HL-60 (cell line): ENCODE measurements around the gene PTPN9.

Source experiments
- DNase-seq, 2 experiments: peaks; one replicate each; pipeline ENCODE4 v3.0.0-alpha.2; 2010 to 2020; ENCODE audit warnings: low read depth in 1 of 2, low spot score in 1 of 2
- H3K27ac ChIP-seq: fragments of 250-450 bp; sonication (Bioruptor Pico); replicated peaks from 2 replicates; pipeline ENCODE4 v1.5.1; 2020; ENCODE audit warnings: mild to moderate bottlenecking, moderate library complexity
- H3K27me3 ChIP-seq: fragments of 250-450 bp; sonication (Bioruptor Pico); 2 replicates; pipeline ENCODE4 v1.5.1; 2021; ENCODE audit warnings: mild to moderate bottlenecking, moderate library complexity; ENCODE audit not compliant: insufficient read depth, poor library complexity, severe bottlenecking
- H3K4me3 ChIP-seq: replicated peaks from 2 replicates; pipeline ENCODE4 v1.5.1; 2011; ENCODE audit warnings: mild to moderate bottlenecking, control low read depth, low read length; ENCODE audit not compliant: insufficient read depth
- GABPA ChIP-seq: IDR thresholded peaks from 2 replicates; pipeline ENCODE4 v1.6.1; 2012; ENCODE audit warnings: low read depth
- POLR2AphosphoS5 ChIP-seq: IDR thresholded peaks from 2 replicates; pipeline ENCODE4 v1.6.1; 2012; ENCODE audit warnings: low read depth
- SPI1 ChIP-seq: IDR thresholded peaks from 2 replicates; pipeline ENCODE4 v1.6.1; 2012; ENCODE audit warnings: low read depth, mild to moderate bottlenecking, borderline replicate concordance
- long read RNA-seq: library from polyadenylated mRNA; unstranded; transcript quantifications from one replicate; pipeline ENCODE4 v2.0.0, GENCODE V29; 2020
- TF ChIP-seq, protein P1 (sequence below): IDR thresholded peaks from one replicate; pipeline ENCODE4 v1.5.1; 2011; ENCODE audit warnings: low read length, control low read depth, inconsistent platforms; ENCODE audit not compliant: insufficient read depth
- TF ChIP-seq, protein P2 (sequence below): IDR thresholded peaks from 2 replicates; pipeline ENCODE4 v1.6.1; 2012; ENCODE audit warnings: low read depth; ENCODE audit not compliant: insufficient replicate concordance

Gene PTPN9
- long read RNA-seq, full-length matches to known transcripts = 4 of 14 reads
- long read RNA-seq, partial matches to known transcripts = 6 of 14 reads
- long read RNA-seq, other reads (novel, unspliced or antisense) = 4 of 14 reads

DNA sequence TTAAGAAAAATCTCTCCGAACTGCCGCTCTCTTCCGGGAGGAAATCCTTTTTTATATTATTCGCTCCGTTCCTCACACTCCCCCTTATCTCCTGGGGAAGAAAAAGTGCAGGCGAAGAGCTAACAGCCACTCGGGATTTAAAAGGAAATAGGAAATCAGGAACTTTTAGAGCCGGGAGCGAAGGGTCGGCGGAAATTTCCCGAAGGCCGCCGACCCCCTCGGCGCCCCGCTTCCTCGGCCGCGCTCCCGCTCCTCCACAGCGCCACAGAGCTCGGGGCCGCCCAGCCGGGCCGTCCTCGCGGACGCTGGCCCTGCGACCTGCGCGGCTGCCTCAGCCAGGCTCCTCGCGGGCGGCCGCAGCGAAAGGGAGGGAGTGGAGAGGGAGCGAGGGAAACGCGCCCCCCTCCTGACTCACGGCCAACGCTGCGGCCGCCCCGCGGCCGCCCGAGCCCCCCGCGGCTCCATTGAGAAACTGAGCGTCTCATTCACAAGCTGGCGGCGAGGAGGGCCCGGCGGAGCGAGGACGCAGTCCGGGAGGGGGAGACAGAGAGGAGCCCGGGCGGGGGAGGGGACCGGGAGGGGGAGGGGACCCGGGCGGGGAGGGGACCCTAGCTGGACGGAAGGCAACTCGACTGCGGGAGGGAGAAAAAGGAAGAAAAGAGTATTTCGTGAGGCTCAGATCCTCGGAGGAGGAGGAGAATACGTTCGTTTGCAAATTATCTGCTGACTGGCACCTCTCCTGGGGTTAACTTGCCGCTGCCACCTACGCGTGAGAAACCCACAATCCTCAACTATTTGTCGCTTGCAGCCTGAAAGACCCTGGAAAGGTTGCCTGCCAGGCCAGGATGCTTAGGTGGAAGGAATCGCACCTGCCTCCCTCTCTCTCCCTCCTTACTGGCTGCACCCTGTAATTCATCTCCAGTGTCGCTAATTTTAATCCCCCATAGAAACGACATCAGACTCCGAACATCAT lies at the start of gene PTPN9:
PTPN9 (minus strand) TSS at position 368 of the 973 bp plus-strand sequence. CDS start 539 bp downstream, outside the sequence.
- peak within 1 kb of the TSS; percentile 68 for H3K4me3 ChIP-seq
- H3K27me3 ChIP-seq = no peaks in the 10 kb centered on the region
- DNase-seq = peak; percentile 54 to 80
- TF ChIP-seq SPI1 (no peak), POLR2AphosphoS5 (peak; percentile 48; the same call in 1 of the 2 replicates)
- TF ChIP-seq, protein P1, sequence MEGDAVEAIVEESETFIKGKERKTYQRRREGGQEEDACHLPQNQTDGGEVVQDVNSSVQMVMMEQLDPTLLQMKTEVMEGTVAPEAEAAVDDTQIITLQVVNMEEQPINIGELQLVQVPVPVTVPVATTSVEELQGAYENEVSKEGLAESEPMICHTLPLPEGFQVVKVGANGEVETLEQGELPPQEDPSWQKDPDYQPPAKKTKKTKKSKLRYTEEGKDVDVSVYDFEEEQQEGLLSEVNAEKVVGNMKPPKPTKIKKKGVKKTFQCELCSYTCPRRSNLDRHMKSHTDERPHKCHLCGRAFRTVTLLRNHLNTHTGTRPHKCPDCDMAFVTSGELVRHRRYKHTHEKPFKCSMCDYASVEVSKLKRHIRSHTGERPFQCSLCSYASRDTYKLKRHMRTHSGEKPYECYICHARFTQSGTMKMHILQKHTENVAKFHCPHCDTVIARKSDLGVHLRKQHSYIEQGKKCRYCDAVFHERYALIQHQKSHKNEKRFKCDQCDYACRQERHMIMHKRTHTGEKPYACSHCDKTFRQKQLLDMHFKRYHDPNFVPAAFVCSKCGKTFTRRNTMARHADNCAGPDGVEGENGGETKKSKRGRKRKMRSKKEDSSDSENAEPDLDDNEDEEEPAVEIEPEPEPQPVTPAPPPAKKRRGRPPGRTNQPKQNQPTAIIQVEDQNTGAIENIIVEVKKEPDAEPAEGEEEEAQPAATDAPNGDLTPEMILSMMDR = no peak
- peak within 1 kb of the TSS; percentile 82 for H3K27ac ChIP-seq

DNA sequence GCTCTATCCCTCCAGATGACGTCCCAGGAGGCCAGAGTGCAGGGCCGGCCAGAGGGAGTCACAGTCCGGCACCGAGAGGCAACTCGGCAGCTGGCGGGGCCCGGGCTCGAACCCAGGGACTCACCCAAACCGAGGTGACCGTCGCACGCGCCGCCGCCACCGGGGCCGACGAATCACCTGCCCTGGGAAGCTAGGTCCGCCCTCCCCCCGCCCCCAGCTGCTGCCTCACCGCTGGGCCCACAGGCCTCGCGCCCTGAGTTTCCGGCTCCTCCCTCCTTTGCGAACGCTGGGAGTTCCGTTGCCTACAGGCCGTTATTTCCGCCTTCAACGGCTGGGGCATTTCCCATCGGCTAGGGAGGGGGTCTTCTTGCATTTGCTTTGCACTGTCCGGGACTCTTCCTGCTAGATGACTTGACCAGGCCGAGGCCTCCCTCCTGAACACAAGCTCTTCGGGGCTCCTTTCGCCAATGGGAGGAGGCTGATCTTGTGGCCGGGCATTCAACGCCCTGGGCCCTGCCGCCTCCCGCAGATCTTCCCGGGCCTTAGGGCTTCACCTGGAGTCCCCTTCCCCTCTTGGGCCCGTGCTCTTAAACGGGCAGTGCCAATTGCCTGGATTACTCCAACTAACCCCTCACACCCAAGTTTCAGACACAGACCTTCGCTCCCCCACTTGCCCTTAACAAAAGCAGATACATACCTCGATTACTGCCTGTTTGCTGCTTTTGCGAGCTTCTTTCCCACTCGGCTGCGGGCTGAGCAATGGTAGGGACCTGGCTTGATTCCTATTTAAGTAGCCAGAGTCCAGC lies 46.6 kb upstream of the PTPN9 start, which contains the start of gene SNUPN:
SNUPN (minus strand) TSS at position 184 of the 806 bp plus-strand sequence. CDS start 4,674 bp downstream, outside the sequence.
- peak within 1 kb of the TSS; percentile 97 for H3K27ac ChIP-seq
- DNase-seq = peak; percentile 92 to 97
- H3K4me3 ChIP-seq = peak within 1 kb of the TSS; percentile 85
- no peaks in the 10 kb centered on the region for H3K27me3 ChIP-seq
- TF ChIP-seq, protein P1 = no peak
- TF ChIP-seq GABPA (peak; percentile 61), POLR2AphosphoS5 (peak; percentile 85), SPI1 (0 out of 2 replicates have a peak, but pooled peaks have one; percentile 23)
- TF ChIP-seq, protein P2, sequence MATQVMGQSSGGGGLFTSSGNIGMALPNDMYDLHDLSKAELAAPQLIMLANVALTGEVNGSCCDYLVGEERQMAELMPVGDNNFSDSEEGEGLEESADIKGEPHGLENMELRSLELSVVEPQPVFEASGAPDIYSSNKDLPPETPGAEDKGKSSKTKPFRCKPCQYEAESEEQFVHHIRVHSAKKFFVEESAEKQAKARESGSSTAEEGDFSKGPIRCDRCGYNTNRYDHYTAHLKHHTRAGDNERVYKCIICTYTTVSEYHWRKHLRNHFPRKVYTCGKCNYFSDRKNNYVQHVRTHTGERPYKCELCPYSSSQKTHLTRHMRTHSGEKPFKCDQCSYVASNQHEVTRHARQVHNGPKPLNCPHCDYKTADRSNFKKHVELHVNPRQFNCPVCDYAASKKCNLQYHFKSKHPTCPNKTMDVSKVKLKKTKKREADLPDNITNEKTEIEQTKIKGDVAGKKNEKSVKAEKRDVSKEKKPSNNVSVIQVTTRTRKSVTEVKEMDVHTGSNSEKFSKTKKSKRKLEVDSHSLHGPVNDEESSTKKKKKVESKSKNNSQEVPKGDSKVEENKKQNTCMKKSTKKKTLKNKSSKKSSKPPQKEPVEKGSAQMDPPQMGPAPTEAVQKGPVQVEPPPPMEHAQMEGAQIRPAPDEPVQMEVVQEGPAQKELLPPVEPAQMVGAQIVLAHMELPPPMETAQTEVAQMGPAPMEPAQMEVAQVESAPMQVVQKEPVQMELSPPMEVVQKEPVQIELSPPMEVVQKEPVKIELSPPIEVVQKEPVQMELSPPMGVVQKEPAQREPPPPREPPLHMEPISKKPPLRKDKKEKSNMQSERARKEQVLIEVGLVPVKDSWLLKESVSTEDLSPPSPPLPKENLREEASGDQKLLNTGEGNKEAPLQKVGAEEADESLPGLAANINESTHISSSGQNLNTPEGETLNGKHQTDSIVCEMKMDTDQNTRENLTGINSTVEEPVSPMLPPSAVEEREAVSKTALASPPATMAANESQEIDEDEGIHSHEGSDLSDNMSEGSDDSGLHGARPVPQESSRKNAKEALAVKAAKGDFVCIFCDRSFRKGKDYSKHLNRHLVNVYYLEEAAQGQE = no peak

DNA sequence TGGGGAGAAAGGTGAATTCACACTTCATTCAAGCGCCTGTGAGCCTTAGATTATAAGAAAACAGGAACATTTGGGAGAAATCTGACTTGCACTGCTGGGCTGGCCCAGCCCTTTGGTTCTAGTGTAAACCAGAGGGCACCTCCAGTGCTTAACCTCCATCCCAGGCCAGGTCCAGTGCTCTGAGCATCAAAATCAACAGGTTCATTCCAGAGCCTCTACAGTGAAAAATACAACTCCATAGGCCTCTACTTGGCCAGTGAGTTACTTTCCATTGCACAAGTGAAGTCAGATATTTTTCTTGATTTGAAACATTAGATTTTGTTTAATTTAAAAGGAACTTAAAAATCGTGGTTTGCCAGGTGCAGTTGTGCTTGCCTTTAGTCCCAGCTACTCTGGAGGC lies 43.4 kb upstream of the PTPN9 start:
- DNase-seq = no peak
- no peaks in the 10 kb centered on the region for H3K27me3 ChIP-seq
- H3K4me3 ChIP-seq = no peak overlapping the region
- TF ChIP-seq GABPA = no peak
- no peak overlapping the region for H3K27ac ChIP-seq

DNA sequence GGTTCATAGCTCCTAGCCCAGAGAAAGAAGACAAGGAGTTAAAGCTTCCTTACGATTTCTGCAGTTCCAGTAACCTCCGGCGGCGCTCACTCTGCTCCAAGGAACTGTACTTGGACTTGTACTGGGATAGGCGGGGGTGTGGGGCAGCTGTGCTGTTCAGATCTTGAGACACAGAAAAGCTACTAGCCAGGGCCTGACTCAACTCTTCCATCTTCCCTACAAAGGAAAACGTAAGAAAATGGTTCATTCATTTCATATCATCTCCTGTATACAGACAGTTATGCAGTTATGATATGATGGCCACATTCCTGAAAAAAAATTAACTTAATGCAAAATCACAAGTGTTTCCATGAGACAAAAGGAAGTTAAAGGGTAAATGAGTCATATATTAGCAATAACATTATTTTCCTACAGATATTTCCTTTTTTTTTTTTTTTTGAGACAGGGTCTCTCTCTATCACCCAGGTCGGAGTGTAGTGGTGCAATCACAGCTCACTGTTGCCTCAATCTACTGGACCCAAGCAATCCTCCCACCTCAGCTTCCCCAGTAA lies 41.8 kb upstream of the PTPN9 start:
- peak in 1 of 2 experiments; percentile 21 for DNase-seq
- H3K27ac ChIP-seq = peak overlapping the region; percentile 31
- H3K27me3 ChIP-seq = no peaks in the 10 kb centered on the region
- TF ChIP-seq, protein P2 = no peak
- TF ChIP-seq, protein P1 = no peak
- TF ChIP-seq GABPA (no peak), POLR2AphosphoS5 (no peak), SPI1 (no peak)
- no peak overlapping the region for H3K4me3 ChIP-seq
